OCI-LY7 (cell line): ENCODE results near the gene CSKMT.

ENCODE experiments used
- EZH2phosphoT487 ChIP-seq: fragments of 200-600 bp; sonication (generic); IDR thresholded peaks from 2 replicates; pipeline ENCODE4 v1.6.1; 2018; ENCODE audit warnings: low read depth, borderline replicate concordance, mild to moderate bottlenecking, mixed run types, antibody characterized with exemption, low read length, moderate library complexity, mixed read lengths
- TF ChIP-seq, protein P1 (sequence below): fragments of 200-600 bp; sonication (generic); conservative IDR thresholded peaks from 2 replicates; pipeline ENCODE4 v1.5.1; 2014; ENCODE audit warnings: mild to moderate bottlenecking, antibody characterized with exemption, low read length, moderate library complexity, mixed read lengths

DNA sequence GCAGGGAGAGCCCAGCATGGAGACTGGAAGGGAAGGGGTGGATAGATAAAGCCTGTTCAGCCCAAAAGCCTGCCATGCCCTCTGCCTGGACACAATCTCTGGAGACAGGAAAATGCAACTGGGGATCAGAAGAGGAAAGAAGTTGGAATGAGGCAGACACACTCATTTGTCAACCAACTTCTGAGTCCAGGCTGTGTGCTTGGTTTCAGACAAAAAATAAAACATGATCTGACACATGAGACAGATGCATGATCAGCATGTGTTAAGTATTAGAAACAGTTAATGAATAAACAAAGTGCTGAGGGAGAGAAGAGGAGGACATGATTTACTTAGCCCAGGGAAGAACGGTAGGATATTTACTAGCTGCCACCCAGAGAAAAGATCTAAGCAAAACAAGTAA, 23.4 kb downstream of the CSKMT start:
- TF ChIP-seq, protein P1, sequence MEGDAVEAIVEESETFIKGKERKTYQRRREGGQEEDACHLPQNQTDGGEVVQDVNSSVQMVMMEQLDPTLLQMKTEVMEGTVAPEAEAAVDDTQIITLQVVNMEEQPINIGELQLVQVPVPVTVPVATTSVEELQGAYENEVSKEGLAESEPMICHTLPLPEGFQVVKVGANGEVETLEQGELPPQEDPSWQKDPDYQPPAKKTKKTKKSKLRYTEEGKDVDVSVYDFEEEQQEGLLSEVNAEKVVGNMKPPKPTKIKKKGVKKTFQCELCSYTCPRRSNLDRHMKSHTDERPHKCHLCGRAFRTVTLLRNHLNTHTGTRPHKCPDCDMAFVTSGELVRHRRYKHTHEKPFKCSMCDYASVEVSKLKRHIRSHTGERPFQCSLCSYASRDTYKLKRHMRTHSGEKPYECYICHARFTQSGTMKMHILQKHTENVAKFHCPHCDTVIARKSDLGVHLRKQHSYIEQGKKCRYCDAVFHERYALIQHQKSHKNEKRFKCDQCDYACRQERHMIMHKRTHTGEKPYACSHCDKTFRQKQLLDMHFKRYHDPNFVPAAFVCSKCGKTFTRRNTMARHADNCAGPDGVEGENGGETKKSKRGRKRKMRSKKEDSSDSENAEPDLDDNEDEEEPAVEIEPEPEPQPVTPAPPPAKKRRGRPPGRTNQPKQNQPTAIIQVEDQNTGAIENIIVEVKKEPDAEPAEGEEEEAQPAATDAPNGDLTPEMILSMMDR = no peak
- TF ChIP-seq EZH2phosphoT487 = no peak
